HG02610 (cell line): ENCODE results near the gene DOCK10.
A peak's percentile ranks its signal among the peaks of the same experiment; 100 is the strongest.
"Not testable (repeated sequence)": the region's sequence is repeated elsewhere in the genome, so short reads cannot be mapped to it uniquely, and the experiment has no call there.

Experiments used
- ATAC-seq: cut with Tn5 transposase; IDR thresholded peaks from one replicate; pipeline ENCODE4 v1.9.1; 2021; ENCODE audit warnings: mild to moderate bottlenecking, moderate library complexity; ENCODE audit not compliant: unreplicated experiment

Gene DOCK10

DNA sequence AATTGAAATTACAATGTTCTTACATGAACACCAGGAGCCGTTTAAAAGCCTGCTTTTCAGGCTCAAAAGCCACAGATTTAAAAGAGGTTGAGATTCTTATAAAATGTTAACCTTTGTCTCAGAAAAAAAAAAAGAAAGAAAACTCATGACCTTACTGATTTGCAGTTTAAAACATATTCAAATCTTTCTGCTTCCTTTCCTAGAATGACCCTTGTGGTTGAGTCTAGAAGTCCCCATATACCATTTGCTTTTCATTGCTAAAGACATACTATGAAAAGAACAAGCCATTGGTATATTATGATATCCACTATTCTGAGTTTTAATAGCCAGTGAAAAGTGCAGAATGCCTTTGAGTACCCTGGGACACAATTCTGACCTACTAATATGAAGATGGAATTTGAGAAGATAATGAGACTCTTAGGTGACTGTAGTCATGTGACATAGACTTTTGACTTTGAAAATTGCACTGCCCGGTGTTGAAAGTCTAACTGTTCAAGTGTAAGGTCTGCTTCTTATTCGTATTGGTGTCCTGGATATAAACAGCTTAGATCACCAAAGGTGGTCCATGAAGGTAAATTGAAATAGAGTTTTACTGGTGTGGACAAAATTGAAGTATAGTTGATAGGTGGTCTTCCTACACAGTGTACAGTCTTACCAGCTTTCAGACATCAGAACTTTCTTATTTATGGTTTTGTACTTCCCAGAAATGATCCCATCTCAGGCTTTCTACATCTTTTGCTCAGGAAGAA, 117.0 kb downstream of the DOCK10 start:
- ATAC-seq, result peak; percentile 26

DNA sequence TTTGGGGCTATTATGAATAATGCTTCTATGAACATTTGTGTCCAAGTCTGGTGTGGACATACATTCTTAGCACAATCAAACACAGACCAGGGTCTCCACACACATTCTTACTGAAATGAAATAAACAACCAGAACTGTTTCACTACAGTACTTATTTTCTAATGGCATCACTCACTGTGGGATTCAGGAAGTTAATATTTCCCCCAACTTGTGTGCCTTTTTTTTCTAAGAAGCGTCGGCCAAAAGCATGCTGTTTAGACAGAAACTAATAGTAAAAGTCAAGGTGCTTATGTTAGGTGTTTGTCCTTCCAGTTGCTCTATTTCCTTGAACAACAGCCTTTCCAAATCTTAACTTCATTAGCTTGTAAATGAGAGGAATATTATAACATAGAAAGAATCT, 117.6 kb downstream of the DOCK10 start:
- ATAC-seq, result no peak

DNA sequence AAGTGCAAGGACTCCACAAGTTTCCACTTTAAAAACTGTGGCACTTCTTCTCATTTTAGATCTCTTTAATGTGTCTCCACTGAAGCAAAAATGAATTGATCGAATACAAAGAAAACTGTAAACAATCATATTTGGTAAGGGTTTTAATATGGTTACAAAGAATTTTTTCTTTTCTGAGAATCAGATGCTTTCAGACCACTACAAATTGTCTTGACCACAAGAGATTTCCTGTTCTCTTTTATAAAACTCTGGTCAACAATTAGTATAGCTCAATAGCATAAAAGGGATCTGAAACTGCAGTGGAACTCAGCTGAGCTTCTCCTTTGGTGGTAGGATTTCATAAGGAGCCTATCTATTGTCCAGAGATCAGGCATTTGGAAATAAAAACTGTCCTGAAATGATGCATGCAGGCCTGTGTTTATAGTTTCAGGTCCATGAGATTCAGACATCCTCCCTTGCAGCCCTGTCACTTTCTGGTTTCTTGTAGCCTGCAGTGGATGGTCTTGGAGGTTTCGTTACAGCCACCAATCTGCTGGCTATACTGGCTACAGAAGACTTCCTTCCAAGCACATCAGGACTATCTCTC, 120.0 kb downstream of the DOCK10 start:
- peak; percentile 39 for ATAC-seq

DNA sequence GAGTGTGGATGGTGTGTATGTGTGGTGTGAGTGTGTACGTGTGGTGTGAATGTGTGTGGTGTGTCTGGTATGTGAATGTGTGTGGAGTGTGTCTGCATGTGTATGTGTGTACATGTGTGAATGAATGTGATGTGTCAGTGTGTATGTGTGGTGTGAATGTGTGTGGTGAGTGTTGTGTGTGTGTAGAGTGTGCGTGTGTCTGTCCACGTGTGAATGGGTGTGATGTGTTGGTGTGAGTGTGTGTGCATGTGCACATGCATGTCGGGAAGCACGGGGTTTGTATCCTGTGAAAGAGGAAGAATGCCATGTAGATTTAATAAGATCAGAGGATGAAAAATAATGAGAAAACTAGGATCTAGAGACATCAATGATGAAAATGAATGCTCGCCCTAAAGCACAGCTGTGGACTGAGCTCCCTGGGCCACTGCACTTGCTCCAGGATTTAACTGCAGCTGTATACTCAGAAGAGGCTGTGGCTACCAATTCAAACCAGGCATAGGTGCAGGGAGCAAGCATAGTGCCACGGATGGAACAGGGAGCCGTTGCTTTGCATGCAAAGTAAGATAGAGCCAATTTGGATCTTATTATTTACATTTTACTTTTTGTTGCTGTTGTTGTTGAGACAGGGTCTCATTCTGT, 122.7 kb downstream of the DOCK10 start:
- no peak for ATAC-seq

DNA sequence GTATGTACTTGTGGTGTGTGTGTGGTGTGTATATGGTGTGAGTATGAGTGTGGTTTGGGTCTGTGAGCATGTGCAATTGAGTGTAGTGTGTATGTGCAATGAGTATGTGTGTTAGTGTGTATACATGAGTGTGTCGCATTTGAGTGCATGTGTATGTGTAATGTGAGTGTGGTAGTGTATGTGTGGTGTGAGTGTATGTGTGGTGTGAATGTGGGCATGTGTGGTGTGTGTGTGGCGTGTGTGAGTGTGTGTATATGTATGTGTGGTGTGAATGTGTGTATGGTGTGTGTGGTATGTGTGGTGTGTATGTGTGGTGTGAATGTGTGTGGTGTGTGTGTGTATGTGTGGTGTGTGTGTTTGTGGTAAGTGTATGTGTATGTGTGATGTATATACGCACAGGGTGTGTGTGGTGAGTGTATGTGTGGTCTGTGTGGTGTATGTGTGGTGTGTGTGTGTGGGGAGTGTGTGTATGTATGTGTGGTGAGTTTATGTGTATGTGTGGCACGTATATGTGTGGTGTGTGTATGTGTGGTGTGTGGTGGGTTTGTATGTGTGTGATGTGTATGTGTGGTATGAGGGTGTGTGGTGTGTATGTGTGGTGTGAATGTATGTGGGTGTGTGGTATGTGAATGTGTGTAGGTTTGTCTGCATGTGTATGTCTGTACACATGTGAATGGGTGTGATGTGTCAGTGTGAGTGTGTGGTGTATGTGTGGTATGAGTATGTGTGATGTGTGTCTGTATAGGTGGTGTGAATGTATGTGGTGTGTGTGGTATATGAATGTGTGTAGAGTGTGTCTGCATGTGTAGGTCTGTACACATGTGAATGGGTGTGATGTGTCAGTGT, 123.4 kb downstream of the DOCK10 start:
- ATAC-seq, result no peak

DNA sequence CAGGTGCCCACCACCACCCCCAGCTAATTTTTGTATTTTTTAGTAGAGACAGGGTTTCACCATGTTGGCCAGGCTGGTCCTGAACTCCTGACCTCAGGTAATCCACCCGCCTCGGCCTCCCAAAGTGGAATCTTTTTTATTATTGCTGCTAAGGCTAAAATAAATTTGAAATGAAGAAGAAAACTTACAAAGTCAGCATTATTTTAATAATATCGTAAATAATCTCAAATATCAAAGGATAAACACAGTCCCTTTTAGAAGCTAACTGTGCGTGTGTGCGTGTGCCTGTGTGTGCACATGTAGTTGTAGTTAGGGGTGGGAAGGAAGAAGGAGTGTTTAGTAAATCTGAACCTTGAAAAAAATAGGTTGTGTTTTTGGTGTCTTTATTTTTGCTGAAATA, 125.0 kb downstream of the DOCK10 start:
- not testable (repeated sequence) for ATAC-seq

DNA sequence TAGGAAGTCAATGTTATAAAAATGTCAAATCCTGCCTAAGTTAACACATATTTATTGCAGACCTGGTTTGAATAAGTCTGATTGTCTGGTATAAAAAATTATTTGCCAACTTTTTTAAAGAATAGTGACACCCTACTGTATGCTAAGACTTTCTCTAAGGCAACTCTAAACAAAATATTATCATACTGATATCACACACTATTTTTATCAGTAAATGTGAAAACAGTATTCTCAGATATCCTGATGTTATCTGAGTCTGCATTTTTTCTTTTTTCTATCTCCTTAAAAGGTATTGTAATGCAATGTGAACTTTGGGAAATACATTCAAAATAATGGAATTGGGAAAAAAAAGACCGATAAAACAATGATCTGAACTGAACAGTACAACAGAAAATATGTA, 127.1 kb downstream of the DOCK10 start:
- ATAC-seq, result no peak

DNA sequence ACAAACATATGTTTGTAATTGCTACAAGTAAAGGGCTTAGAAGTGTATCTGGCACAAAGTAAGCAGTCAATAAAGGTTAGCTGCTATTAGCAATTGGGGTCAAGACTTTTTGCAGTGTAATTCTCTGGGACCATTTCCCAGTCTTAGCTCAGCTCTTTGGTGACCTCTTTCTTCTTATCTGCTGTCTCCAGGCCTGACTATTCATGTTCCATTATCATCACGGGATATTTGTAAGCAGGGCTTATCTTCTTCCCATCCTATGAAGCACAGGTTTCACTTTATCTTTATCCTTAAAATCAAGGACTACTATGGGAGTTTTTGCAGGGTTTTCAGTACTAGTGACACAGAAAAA, 131.7 kb downstream of the DOCK10 start:
- peak; percentile 14 for ATAC-seq

DNA sequence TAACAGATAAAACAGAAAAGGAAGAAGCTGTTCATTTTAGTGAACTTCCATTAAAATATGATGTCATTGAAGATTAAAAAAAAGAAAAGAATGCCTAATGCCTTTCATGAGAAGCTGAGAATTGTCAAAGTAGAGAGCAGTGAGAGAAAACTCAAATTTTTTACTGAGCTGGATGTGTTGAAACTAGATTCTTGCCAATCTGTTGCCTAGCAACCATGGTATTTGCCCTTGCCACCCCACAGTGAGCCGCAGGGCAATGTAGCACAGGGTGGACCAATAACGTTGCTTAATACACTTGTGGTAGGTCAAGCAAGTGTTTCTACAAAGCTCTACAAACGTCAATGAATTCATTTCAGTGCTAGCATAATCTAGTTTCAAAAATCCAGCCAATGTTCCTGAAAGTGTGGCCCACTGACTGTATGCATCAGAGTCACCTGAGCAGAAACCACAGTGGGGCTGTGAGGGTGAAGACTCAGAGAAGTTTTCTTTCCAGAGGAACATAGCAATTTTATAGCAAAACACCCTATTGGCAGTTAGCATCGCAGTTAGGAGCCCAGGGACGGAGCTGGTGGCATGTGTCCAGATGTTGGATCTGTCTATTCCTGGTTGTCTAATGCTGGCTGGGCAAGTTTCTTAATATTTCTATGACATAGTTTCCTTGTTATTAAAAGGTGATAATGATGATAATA, 132.2 kb downstream of the DOCK10 start:
- peak; percentile 81 for ATAC-seq

DNA sequence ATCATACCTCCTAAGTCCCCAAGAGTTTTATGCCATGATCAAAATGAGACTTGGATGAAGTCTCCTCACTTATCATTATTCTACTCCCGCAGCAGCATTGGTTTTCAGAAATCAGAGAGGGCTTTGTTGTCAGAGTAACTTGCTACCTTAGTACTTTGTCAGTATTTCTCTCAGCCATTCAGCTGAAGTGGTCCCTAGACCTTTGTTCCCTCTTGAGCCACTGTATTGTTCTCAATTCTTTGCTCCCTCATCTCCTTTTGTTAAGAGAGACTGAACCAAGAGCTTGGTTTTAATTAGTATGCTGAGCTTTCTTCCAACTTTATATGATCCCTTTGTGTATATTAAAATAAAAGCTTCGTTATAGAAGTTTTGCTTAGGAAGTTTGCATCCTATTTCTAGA, 133.4 kb downstream of the DOCK10 start:
- ATAC-seq, result no peak

DNA sequence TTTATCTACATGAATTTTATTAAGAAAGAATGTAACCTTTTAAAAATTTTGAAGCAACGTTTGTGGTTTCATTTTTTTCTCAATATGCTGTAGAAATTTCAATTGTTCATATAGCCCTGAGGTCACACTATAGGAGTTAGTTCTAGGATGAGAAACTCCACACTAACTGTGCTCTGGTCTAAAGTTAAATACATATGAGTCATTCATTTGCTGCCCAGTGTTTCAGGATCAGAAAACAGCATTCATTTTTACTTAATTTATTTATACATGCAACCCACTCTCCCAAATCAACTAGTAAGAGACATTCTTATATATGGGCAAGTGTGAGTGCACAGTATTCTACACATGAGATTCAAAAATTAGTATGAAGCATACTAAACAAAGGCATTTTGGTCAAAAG, 137.9 kb downstream of the DOCK10 start:
- peak; percentile 86 for ATAC-seq

DNA sequence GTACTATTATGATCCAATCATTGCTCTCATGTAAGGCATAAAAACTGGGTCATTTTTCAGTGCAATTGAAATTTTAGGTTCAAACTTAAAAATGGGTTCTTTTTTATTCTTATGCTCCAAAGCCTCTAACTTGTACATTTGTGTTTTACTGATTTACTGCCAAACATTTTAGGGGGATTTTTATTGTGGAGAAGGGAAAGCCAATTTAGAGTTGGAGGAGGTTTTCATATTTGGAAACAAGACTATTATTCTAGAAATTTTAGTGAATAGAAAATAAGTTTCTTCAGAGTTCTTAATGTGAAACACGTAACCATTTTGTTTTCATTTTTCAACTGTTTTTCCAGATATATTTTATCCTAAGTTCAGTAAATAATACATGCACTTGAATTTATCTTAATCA, 138.6 kb downstream of the DOCK10 start:
- ATAC-seq, result no peak

DNA sequence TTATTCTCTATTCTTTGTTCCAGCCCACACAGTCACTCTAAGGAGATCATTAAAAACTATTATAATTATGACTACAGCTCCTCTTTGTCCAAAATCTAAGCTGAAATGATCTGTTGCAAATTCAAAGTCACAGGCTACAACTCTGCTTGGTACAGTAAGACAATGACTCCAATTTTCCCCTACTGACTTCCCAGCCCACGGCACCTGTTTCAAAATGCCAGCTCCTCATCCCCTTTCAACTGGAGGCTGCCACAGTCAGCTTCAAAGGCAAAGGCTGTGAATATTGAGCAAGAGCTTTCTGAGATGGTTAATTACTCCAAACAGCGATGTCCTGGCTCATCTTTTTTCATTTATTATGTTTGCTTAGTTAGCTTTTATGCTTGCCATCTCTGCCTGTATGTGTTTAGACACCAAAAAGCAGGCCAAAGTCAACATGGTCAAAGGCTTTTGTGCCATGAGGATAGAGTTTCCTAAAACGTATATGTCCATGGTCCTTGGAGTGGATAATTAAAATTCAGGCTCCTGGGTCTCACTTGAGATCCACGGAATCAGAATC, 141.1 kb downstream of the DOCK10 start:
- no peak for ATAC-seq

DNA sequence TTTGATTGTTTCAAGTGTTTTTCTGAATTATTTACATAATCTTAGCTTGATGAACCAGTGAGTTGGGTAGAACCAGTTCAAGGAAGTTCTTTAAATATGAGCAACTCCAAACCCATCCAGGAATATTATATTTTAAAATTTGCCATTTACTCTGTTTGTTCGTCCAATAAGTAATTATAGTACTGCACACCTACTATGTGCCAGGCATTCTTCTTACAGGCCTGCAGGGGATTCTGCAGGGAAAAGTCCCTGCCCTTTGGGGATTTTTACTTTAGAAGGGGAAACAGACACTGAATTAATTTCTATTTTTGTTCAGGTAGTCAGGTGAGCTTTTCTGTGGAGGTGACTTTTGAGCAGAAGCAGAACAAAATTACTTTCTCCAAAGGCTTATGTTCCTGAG, 146.9 kb downstream of the DOCK10 start:
- no peak for ATAC-seq

DNA sequence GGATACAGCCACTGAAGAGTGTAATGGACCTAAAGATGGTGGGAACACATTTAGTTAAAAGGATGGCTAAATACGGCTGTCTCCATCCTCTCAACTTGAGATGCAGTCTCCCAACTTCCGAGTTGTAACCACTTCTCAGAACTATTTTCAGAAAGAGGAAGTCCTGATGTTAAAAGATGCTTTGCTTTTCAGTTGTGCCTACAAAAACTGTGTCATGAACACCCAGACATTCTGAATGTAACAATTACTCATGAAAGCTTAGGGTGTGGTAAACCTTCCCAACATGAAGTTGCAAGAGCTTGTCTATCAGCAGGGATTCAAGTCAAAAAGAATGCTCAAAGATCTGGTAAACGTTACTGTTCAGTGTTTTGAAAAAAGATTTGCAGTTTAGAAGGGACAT, 147.9 kb downstream of the DOCK10 start:
- ATAC-seq, result peak; percentile 84

DNA sequence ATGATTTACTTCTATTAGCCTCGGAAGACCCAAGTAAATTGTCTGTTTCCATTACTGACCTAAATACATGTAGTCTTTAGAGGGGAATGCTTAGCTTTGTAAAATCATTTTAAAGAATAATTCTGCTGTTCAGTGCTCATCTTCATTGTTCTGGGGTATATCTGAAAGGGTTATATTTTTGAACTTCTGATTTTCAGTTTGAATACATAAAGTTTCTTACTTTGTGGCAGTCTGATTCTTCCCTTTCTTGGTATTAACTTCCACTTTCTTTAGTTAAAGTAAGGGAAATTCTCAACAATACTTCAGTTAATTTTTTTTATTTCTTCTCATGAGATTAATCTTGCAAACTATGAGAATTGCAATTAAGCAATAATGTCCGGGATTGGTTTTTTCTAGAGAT, 148.4 kb downstream of the DOCK10 start:
- ATAC-seq, result peak; percentile 35

DNA sequence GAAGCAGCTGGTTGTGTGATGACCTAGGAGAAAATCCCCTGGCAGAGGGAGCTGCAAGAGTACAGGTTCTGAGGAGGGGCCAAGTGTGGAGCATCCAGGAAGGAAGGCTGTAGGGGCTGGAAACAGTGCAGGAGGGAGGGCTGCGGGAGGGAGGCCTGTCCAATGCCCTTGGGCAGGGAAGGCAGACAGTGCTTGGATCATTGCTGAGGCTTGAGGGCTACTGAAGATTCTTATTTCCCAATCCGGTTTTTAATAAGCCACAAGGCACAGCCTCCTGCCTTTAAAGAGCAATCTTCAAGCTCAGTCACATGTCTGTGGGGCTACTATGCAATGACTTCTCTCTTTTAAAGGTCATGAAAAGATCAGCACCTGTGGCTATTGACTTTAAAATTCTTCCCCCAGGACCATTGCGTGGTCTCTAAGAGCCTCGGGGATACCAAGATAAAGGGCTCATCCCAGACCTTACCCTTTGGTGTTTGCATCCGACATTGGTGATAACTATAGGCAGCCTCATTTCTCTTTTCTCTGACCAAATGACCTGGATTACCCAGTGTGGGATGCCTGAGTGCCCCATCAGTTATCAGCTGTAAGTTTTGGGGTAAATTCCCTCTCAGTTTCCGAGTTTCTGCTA, 149.6 kb downstream of the DOCK10 start:
- no peak for ATAC-seq

DNA sequence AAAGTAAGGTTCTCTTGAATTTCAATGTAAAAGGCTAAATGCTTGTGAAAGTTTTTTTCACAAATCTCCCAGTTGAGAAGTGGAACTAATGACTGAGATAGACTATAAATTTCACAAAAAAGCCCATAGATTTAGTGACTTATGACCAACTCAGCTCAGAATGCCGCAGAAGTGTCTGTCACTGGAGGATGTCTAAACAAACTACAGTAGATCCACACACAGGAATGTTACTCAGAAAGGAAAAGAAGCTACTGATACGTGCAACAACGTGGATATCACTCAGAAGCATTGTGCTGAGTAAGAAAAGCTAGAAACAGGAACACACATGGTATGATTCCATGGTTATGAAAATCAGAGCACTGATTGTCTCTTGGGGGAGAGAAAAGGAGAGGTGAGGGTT, 151.9 kb downstream of the DOCK10 start:
- ATAC-seq, result no peak

DNA sequence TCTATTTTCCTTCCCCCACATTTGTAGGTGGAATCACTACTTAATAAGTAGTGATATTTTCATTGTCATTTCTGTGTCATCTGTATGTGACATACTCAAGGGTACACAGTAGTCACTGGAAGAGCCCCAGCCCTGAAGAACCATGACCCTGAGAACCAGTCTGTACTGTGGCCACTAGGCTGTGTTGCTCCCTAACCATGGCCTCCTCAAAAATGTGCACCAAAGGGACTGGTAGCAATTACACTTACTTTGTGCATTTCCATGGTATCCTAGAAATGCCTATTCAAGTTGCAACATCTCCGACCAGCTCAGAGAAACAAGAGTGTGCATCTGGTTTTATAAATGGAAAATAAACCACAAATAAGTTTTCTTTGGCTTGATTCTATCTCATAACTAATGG, 155.1 kb downstream of the DOCK10 start:
- ATAC-seq, result no peak

DNA sequence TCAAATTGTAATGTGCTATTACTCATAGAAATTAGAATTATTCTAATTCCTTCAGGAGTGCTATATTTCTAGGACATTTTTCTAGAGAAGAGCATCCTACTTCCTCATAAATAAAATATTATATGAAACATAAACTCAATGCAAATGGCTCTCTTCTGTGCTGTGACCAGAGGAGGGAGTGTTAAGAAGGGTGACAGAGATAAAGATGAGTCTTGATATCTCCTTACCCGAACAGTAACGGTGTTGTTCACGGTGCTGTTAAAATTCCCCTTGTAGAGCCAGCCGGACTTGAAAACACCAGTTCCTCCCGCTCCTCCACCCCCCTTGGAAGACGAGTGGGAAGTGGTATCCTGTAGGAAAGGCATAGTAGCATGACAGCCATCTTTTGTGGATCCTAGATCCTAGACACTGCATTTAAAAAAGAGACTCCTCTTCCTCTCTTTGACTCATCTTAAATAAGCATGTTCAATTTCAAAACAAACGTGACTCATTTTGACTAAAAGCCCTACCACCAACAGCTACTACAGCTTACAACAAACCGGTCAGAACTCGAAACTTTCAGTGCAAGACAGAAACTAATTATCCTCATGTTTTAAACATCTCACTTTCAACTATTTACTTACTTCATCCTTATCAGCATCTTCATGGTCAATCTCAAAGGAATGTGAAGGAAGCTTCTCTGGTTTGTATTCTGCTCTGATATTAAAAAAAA, 156.3 kb downstream of the DOCK10 start:
- peak; percentile 93 for ATAC-seq
